Stimulated activated CD4-positive, alpha-beta T cell treated with anti-CD3 and anti-CD28 coated beads, Interleukin-1b, Interleukin-23, amount 100 ng/mL, for 24 hours (primary cell): ENCODE results near the gene MTMR10.

Experiments used
- DNase-seq, 4 experiments: peaks; one replicate each; pipeline ENCODE4 v3.0.0-alpha.2; 2020; ENCODE audit warnings: low read depth in 4 of 4, low spot score in 1 of 4

The MTMR10 gene, protein sequence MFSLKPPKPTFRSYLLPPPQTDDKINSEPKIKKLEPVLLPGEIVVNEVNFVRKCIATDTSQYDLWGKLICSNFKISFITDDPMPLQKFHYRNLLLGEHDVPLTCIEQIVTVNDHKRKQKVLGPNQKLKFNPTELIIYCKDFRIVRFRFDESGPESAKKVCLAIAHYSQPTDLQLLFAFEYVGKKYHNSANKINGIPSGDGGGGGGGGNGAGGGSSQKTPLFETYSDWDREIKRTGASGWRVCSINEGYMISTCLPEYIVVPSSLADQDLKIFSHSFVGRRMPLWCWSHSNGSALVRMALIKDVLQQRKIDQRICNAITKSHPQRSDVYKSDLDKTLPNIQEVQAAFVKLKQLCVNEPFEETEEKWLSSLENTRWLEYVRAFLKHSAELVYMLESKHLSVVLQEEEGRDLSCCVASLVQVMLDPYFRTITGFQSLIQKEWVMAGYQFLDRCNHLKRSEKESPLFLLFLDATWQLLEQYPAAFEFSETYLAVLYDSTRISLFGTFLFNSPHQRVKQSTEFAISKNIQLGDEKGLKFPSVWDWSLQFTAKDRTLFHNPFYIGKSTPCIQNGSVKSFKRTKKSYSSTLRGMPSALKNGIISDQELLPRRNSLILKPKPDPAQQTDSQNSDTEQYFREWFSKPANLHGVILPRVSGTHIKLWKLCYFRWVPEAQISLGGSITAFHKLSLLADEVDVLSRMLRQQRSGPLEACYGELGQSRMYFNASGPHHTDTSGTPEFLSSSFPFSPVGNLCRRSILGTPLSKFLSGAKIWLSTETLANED

DNA sequence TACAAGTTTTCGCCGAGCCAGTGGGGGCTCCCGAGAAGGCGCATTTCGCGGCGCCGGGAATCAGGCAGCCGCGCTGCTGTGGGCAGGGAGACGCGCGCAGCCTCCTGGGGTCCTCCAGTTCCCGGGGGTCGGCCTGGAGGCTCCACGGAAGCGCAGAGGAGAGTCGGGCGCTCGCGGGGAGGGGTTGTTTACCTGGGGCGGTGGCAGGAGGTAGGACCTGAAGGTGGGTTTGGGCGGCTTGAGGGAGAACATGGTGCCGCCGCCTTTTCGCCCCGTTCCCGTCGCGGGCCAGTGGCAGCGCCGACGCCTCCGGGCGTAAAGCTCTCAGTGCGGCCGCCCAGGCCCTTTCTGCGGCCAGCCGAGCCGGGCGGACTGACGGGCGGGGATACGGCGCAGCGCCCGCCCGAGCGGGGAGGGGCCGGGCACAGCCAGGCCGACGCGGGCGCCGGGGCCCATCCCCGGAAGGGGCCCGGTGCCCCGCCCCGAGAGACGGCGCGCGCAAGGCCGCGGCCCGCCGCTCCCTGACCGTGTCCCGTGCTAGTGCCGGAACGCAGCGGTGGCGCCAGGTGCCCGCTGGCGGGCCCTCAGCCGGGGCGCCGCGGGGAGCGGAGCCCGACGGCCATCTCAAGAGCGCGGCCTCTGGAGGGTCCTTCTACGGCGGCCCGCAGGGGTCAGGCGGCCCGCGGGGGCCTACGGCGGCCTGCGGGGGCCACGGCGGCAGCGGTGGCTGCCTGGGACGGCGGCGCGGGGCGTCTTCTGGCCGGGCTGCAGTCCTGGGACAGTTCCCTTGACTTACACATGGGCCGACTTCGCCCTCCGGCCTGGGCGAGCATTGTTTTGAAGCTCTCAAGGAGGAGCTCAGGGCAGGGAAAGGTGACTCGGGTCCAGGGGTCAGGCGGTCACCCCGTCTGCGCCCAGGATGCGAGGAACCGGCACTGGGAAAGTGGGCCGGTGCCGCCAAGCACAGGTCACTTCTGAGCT lies at the start of gene MTMR10:
MTMR10 (minus strand) TSS at position 374 of the 981 bp plus-strand sequence; CDS start at position 252, 122 bp downstream.
- DNase-seq: peak; percentile 30 to 64 (median 46)

DNA sequence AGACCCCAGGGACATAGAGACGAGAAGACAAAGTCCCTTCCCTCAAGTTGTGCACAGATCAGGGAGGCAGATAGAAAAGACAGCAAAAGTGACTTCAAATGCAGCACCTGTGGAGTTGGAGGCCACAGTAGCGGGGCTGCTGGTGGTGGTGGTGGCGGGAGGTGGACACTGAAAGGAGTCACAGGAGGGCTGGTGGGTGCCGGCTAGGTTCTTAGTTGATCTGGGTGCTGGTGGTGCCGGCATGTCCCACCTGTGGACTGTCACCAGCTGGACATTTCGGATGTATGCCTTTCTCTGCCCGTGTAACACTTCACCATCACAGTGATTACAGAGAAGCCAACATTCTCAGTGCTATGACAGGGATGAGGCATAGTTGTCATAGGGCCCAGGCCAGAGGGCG lies 49.2 kb upstream of the MTMR10 start:
- DNase-seq: no peak

DNA sequence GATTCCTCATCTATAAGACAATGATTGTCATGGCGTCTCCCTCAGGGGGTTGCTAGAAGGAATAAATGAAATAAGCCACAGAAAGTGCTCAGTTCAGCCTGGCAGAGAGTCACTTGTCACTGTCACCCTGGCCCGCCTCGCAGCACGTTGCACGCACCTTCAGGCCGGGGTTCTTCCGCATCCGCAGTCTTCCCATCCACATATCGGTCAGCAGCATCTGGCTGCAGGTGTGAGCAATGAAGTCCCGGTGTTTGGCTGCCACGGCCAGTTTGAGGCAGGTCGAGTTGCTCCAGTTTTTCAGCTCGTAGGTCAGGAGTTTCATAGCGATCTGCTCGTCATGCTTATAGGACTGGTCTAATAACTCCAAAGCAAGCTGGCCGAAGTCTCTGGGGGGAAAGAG lies 48.5 kb upstream of the MTMR10 start:
- DNase-seq: no peak

DNA sequence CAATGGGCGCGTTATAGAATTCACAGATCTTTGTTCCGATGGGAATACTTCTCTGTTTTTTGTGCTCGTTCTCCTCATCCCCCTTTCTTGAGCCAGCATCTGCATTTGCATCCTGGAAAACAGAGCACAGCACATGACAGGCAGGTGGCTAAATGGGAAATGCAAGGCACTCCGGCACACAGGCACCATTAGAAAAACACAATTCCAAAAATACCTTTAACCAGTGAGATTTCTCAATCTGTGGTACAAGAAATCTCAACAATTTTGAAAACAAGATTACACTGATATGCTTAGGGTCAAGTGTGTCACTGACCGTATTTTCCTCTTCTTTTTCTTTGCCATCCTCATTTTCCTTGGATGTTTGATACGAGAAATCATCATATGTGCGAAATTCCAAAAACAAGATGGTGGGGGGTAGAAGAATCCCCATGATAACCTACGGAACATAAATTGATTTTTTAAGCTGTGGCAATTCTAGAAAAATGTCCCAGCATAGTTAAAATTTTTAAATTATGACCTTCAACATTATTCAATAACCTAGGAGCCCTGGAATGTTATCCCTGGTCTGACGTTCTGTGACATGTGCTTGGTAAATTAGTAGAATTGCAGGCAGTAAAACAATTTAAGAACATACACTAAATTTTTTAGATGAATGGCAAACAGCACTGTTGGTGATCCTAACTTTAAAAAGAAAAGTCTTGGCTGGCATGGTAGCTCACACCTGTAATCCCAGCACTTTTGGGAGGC lies 46.5 kb upstream of the MTMR10 start:
- no peak for DNase-seq

DNA sequence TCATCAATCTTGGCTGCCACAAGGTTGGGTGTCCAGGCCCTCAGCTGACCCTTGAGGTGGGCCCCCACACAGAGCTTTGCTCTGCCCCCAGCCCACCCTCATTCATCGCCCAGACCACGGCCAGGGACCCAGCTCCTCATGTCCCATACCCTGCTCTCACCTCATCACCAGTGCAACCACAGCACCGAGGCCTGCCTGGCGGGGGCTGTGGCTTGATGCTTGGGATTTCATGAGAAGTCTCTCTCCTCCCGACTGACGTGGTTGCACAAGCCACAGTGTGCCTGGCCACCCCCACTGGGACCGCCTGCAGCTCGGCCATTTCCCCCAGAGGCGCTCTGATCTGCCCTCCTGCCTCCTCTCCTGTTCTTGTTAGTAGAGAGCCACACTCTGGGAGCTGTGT lies 45.4 kb upstream of the MTMR10 start:
- no peak for DNase-seq

DNA sequence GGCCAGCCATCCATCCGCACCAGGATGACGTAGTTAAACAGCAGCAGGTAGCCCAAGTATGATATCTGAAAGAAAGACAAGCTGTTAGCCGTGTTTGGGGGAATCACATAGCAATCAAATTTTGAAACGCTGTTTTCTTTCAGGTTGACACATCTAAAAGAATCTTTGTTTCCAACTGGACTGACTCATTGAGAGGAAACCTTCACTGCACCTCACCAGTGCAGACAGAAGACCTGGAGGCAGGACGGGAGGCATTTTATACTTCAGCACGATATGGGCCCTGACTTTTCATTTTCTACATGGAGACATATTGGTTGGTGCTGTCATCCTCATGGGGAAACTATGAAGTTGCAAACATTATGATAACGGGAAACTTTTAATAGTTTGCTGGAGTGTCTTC lies 44.2 kb upstream of the MTMR10 start:
- no peak for DNase-seq

- no peak for DNase-seq
These were observed 42.7 kb upstream of the MTMR10 start for GRCh38 chr15:31034152-31034551.

GRCh38 chr15:31032961-31033371 lies 41.5 kb upstream of the MTMR10 start:
- DNase-seq: no peak

DNA sequence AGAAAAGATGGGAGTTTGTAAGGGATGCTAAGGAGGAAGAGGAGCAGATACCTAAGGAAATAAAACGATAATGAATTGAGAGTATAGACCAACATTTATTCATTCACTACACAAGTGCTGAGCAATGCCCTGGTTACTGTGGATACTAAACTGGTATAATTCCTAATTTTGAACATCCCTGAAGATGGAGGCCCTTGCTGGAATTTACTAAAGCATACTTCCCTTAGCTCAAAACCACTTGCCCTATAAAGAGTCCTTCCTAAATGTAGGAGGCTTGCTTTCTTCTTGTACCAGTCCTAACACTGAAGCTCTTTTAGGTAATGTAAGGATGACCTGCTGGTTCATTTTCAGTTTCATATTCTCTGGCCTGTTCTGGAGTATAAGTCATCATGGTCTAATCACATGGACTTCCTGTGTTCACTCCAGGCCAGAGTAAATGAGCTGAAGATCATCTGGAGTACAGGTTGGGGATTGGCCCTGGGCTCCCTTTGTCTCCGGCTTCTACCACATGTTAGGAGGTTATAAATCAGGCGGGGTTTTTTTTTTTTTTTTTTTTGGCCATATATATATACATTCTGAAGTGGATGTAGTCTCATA lies 40.1 kb upstream of the MTMR10 start:
- DNase-seq: no peak

- no peak for DNase-seq
These were observed 36.6 kb upstream of the MTMR10 start for GRCh38 chr15:31027910-31028578.

GRCh38 chr15:31025996-31026395 lies 34.6 kb upstream of the MTMR10 start:
- no peak for DNase-seq

- DNase-seq: no peak
These were observed 33.6 kb upstream of the MTMR10 start for GRCh38 chr15:31024979-31025378.

GRCh38 chr15:31024330-31024729 lies 32.9 kb upstream of the MTMR10 start:
- DNase-seq: no peak

DNA sequence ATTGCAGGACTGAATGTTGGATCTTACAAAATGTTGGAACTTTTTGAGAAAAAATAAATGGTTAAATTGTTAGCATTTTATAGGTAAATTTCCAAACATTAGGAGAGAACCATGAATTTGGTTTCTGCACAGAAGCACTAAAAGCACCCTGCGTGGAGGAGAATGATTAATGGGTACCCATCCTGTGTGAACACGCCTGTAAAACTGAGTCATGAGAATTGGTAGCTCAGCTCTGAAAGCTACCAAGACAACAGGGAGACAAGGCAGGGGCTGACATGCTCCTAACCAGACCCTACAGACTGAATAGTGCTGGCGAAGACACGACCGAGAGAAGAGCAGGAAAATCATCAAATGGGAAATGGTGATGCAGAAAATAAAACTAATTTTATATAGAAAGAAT lies 32.4 kb upstream of the MTMR10 start:
- DNase-seq: no peak

- DNase-seq: no peak
These were observed 29.7 kb upstream of the MTMR10 start for GRCh38 chr15:31021067-31021665.

DNA sequence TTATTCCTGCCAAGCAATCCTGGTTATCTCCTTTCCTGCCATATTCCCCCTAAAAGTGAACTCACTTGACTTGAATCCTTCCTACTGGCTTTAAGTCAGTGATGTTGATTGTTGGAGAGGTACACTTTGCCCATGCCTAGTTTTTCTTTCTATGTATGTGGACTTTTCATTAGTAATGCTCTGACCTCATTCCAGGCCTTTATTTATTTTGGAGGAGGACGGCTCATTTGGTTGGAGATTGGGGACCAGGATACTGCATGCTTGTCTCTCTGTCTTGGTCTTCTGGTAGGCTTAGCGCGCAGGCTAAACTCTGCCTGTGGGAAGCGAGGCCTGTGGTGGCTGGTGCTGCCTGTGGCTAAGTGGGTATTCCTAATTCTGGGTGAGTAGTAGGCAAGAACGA lies 29.1 kb upstream of the MTMR10 start:
- DNase-seq: no peak

- no peak for DNase-seq
These were observed 28.6 kb upstream of the MTMR10 start for GRCh38 chr15:31019986-31020385.

DNA sequence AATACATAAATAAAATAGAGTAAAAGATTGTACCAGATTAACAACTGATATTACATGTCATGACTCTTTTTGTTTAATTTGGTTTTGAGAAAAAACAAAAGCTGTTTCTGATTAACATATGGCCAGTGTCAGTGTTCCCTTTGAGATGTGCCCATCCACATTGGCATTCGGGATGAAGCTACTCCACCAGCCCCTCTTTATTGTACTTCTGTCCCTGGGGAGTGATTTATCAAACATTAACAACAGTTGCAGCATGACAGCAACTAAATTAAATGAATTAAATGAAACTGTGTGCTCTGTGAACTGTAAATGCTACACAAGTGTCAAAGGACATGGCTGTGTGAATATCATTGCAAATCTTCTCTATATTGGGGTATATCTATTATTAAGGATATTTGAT lies 25.9 kb upstream of the MTMR10 start:
- no peak for DNase-seq

- DNase-seq: no peak
These were observed 25.1 kb upstream of the MTMR10 start for GRCh38 chr15:31016446-31016915.
